SH-SY5Y (cell line): ENCODE results near the gene TRIM4.

Experiments
- GATA2 ChIP-seq: IDR thresholded peaks from 2 replicates; pipeline ENCODE4 v1.6.1; 2011; ENCODE audit warnings: mild to moderate bottlenecking, low read depth, low read length
- GATA3 ChIP-seq: IDR thresholded peaks from 2 replicates; pipeline ENCODE4 v1.6.1; 2011; ENCODE audit warnings: low read depth, mild to moderate bottlenecking, low read length, moderate library complexity

DNA sequence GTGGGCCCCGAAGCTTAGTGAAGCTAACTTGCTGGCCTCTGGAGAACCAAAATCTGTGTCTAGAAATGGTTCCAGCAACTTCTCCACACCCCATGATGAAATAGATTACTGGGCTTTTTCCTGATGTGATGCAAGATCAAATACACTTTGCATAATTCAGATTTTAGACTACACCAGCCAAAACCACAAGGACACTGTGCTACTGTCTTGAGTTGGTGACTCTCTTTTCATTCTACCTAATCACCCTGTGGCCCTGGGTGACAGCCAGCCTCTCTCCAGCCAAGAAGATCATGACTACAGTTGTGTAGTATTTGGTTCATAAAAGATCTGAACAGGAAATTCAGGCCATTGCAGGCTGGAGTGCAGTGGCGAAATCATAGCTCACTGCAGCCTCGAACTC, 34.3 kb upstream of the TRIM4 start:
- no peak for TF ChIP-seq GATA2
- TF ChIP-seq GATA3 = no peak
